GM18517 (cell line): Measurements from ENCODE around the gene MRM2.
"Not testable (repeated sequence)": the region's sequence is repeated elsewhere in the genome, so short reads cannot be mapped to it uniquely, and the experiment has no call there.

Experiments
- ATAC-seq: cut with Tn5 transposase; IDR thresholded peaks from one replicate; pipeline ENCODE4 v1.9.1; 2021; ENCODE audit warnings: mild to moderate bottlenecking, moderate library complexity; ENCODE audit not compliant: unreplicated experiment

Gene MRM2

DNA sequence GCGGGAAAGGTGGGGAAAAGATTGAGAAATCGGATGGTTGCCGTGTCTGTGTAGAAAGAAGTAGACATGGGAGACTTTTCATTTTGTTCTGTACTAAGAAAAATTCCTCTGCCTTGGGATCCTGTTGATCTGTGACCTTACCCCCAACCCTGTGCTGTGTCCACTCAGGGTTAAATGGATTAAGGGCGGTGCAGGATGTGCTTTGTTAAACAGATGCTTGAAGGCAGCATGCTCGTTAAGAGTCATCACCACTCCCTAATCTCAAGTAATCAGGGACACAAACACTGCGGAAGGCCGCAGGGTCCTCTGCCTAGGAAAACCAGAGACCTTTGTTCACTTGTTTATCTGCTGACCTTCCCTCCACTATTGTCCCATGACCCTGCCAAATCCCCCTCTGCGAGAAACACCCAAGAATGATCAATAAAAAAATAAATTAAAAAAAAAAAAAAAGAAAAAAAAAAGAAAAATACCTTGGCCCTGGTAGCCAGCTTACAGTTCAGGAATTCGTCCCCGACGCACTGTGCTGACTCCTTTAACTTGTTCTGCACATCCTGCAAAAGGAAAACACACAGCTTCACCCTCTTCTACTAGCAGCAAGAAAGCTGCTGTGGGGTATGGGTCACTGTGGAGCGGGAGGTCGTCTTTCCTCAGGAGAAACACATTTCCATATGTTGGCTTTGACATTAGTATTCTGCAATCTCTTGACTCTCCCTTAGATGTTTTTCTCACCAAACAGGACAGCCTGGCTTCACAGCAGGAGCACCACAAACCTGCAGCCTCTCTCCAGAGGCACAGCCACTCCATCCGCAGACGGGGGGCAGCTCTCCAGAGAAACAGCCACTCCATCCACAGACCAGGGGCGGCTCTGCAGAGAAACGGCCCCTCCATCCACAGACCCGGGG lies 27.3 kb upstream of the MRM2 start:
- ATAC-seq, result not testable (repeated sequence)

DNA sequence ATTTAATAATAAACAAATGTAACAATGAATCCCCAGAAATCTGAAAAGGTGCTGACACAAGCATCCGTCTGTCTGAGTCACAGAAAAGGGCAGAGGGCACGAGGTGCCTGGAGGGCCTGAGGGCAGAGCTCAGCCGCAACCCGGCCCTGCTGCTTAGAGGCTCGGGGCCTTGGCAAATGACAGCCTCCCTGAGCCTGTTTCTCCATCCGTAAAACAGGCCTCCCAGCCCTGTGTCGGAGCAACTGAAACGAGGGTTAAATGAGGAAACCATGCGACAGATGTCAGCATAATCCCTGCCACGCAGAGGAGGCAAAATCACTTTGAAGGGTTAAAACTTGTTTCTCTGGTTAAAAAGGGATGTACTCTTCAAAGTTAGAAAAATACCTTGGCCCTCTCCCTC lies 24.9 kb upstream of the MRM2 start:
- ATAC-seq, result no peak

DNA sequence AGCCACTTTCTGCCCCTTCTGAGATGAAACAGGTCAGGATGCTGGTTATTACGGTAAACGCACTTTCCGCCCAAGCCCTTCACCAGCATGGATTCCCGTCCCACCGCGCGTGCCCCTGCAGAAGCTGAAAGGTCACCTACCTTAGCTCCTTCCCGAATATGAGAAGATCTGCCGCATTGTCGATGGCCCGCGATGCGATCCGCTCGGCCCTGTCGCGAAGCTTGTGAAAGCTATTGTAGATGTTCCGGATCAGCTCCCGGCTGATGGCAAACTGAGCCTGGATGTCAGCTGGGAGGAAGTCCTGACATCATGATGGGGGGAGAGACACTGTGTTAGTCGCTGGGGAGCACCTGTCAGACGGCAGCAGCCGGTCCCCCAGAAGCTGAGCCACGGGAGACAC lies 22.2 kb upstream of the MRM2 start:
- no peak for ATAC-seq

DNA sequence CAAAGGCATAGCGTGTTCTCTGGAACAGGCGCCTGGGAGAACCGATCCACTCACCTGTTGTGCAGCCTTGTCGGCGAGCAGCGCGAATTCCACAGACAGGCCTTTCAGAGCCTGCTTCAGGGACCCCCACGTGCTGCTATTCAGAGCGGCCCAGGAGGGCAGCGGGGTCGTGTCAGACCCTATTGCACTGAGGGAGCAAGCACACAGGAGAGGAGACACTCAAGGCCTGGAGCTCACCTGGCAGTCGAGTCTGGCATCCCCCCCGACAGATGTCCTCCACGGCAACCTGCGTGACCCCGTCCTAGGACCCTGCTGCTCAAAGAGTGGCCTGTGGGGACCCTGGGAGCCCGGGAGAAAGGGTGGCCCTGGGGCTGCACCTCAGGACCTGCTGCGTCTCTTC lies 21.2 kb upstream of the MRM2 start:
- no peak for ATAC-seq

DNA sequence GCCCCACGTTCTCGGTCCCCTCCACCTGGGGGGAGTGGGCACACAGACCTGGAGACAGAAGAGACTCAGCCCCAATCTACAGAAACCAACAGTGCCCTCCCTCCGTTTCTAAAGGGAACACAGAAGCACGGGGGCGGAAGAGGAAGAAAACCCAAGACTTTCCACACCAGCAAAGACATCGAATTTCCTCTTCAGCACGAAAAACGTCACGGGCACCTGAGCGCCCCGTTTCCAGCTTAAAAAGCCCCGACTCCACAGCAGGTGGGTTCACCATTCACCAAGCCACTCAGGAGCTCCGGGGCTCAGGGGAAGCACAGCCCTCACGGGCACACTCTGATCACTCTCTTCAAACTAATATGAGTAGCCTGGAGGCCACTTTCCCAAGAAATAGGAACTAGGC lies 19.6 kb upstream of the MRM2 start:
- no peak for ATAC-seq

DNA sequence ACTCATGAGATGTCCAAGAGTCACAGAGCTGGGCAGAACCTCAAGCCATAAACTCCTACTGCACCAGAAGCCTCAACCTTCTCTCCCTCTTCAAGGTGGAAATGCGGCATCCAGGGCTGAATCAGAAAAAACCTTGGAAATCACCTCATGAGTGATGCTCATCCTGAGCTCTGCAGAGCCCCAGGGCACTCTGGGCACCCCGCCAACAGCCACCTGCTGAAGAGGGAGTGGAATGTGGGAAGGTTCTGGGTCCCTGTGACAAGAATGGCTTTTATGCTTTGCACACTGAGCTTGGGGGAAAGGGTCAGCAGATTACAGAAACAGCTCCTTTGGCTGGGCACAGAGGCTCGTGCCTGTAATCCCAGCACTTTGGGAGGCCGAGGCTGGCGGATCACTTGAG lies 18.8 kb upstream of the MRM2 start:
- ATAC-seq, result no peak

DNA sequence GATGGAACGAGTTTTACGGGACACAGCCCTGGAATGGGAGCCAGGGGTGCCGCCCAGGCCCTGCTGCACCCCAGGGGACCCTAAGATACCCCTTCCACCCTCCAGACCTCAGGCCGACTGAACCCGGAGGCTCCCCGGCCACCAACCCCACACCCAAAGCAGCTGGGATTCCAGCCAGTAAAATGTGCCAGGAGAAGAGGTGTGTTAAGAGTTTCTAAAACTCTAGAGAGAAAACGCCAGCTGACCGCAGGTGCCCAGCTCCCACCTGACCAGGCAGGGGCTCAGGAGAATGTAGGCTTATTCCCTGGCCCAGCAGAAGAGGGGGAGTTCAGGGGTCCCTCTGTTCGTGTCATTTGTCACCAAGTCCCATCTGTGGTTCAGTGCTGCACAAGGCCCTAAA lies 17.5 kb upstream of the MRM2 start:
- no peak for ATAC-seq

DNA sequence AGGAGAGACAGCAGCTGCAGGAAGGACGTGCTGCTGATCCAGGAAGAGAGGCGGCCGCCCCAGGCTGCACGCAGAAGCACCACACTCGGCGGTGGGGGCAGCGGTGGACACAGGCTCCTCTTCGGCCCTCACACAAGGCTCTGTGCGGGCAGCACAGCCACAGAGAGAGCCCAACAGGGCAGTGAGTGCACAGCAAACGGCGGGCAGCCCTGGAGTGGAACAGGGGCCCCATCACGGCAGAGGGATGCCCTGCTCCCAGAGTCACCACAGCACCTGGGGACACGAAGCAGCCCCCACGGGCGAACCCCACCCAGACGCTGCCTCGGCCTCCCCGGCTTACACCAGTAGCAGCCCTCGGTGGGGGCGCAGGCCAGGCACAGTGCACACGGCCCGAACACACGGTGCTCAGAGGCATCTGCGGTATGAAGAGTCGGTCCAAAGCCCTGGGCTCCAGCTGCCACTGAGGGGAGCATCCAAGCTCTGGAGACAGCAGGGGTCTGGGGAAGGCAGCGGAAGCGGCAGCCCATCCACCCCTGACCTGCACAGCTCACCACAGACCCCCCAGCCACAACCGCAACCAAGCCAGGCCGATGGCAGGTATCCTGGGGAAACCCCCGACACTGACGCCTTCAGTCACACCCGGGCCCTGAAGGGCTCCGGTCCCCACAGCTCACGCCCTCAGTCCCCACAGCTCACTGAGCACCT lies 16.8 kb upstream of the MRM2 start:
- ATAC-seq, result peak; percentile 57

DNA sequence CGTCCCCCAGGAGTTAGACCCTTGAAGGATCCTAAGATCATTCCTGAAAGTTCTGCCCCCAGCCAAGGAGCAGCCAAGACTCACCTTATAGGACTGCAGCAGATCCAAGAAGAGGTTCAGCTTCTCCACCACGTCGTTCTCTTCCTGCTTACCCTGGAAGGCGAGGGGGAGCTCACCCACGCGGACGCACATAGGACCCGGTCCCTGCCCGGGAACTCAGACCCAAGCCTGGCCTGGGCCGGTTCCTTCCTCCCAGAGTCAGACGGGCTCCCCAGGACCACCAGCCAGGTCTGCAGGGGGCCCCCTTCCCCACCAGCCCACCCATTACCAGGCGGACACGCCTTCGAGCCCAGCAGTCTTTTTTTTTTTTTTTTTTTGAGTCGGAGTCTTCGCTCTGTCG lies 15.6 kb upstream of the MRM2 start:
- ATAC-seq, result no peak

DNA sequence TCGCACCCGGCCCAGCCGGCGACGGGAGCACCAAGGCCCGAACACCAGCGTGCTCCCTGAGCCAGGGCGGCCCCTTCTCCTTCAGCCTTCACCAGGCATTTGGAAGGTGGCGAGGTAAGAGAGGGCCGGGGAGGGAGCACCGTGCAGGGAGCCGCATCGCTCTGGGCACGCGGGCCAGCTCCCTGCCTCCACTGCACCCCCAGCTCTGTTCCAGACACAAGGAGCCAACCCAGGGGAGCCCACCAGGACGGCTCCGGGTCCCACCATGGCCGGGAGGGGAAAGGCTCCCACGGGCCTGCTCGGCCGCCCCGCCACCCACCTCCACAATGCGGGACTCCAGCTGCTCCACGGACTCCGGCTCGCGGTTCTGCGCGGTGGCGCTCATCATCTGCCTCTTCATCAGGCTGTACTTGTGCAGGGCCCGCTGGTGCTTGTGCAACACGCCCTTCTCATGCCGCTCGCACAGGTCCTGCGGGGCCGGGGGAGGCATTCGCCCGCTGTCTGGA lies 15.1 kb upstream of the MRM2 start:
- ATAC-seq, result no peak

DNA sequence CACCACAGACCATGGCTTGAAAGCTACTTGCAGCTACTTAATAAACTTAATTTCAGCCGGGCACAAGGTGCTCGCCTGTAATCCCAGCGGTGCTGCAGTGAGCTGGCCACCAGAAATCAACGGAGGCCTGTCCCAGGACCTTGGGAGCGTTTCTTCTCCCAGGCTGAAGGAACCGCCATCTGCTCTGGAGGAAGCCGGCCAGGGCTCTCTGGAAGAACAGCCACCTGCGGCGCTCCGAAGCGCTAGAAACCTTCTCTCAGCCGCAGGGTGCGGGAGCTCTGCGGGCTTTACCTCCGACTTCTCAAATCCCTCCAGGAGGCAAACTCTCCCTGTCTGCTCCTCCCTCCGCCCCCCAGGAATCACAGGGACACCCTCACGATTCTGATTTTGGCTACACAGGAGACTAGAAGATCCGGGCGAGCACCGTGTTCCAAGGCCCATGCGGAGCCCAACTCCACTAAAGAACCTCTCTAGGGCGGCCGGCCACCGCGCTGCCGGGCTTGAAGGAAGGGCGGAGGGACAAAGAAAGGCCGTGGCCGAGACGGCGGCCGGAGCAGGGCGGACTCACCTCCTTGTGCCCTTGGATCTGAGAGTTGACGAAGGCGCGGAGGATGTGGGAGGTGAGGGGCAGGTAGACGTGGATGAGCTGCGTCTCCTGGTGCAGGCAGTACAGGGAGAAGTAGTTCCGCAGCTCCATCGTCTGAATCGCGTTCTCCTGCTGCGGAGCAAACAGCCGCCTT lies 14.5 kb upstream of the MRM2 start:
- no peak for ATAC-seq

DNA sequence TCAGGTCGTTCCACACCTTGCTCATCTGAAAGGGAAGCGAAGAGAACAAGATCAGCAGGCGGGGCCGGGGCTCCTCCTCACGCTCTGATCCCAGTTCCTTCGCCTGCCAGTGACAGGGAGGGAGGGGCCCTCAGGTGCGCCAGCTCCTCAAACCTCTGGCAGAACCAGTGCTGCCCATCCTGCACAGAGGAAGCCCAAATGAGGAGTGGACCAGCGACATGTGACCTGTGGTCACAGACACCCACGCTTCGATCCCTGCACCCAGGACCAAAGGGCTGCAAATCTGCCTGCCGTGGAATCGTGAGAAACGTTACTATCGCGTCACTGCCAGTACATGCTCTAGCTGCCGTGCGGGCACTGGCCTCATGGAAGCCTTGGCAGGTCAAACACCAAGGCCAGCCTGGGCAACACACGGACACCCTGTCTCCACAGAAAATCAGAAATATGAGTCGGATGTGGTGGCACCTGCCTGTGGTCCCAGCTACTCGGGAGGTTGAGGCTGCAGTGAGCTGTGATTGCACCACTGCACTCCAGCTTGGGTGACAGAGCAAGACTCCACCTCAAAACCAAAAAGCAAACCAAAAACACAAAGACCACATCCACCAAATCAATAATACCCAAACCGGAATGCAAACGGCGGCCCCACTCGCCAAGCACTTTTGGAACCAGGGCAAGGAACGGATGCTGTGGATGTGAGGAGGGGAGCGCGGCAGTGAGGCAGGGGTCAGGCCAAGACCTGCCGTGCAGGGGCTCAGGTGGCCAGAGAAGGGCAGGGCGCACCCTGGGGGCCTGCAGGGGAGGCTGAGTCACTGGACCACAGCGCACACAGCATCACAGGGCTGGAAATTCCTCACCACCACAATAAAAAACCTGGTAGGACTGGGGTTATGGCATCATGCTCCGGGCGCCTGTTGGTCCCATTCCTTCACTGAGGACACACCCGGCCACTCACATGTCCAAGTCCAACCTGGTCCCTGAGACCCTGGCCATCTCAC lies 13.4 kb upstream of the MRM2 start:
- no peak for ATAC-seq

DNA sequence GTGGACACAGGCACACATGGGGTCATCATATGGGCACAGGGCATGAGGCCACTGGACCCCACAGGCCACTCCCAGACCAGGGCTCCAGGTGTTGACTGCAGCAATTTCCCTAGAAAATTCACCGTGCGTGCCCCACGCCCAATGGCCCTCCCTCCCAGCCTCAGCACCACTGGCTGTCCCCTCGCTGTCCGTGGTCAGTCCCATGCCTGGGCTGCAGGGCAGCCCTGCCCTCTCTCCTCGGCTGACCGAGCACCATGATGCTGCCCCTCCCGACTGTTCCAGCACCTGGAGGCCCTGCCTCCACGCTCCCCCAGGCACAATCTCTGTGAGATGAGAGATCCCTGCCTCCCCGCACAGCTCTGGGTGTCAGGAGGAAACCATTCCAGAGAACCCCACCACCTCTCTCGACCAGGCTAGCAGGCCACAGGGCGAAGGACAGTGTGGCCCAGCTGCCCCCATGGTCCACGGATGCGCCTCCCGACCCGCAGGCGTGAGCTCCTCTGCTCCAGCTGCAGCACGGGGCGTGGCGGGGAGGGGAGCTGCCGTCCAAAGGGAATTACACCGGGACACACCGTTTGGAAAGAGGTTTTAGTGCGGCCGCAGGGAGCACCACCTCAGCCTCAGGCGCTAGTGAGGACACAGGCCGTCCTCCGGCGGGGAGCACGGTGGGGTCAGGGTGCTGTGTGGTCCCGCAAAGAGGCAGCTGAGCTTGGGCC lies 12.6 kb upstream of the MRM2 start:
- no peak for ATAC-seq

DNA sequence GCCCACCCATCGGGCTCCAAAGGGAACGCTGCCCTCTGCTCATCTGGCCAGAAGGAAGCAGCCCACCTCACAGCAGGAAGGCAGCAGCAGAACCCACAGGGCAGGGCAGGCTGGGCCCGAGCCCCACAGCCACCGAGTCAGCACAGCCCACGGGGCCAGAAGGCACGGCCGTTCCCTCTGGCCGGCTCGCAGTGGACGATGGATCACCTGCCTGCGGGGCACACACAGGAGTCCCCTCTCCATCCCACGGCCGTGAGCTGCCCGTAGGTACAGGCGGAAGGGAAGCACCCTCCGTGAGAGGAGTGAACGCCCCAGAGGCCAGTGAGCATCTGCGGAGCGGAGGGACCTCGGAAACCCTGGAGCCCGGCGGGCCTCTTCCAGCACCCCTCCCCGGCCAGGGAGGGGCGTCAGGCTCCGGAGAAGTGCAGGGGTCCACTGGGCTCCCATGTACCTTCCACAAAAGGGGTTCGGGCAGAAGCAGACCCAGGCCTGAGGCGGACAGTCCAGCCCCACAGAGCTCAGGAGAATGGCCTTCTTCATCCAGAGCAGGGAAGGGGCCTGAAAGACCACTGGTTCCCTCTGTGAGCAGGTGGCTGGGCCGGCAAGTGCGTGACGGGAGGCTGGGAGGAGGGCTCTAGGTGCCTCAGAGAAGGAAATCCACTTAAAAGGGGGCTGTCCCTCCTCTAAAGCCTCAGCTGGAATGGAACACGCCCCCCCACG lies 11.7 kb upstream of the MRM2 start:
- ATAC-seq, result no peak

DNA sequence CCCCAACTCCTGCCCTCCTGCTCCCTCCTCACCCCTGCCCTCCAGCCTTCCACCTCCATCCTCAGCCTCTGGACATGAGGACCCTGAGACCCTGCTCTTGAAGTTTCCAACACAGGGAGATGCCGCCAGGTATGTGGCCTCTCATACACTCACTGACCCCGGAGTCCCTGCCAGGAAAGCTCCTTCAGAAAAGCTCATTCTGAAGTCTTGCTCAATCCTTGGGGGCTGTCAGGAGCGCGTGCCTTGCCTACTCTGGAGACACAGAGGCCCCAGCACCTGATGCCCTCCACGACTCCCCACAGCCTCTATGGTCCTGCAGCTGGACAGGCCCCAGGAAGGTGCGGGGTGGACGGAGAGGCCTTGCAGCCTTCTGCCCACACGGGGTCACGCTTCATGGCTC lies 11.0 kb upstream of the MRM2 start:
- ATAC-seq, result no peak

DNA sequence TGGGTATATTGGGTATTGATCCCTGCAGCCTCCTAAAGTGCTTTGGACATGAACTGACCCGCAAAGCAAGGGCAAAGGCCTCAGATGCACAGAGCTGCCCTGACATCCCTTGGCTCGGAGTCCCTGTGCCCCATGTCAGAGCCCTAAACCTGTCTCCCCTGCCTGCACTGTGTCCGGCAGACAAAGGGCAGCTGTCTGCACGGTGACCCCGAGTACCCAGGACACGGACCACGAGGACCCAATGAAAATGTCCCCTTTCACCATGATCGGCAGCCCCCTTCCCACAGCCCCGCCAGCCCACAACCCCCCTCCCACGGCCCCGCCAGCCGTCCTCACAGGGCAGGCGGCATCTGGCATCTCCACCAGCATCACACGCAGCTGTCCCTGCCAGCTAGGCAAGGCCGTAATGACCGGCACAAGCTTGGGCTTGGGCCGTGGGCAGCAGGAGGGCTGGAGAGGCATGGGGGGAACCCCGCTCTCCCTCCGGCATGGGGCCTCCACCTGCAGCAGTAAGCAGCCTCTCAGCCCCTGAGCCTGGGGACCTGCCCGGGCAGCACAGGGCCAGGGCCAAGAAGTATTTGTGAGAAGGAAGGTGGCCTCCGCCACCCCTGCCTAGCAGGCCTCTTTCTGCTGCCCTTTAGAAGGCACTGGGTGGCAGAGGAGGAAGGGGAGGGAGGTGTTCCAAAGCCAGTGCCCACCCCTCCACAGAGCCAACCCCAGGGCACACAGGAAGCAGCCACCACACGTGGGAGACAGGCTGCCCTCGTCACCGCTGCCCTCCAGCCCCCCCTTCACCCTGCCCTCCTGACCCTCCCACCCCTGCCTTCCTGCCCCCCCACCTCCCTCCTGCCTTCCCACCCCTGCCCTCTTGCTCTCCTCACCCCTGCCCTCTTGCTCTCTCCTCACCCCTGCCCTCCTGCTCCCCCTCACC lies 10.1 kb upstream of the MRM2 start:
- ATAC-seq, result no peak

DNA sequence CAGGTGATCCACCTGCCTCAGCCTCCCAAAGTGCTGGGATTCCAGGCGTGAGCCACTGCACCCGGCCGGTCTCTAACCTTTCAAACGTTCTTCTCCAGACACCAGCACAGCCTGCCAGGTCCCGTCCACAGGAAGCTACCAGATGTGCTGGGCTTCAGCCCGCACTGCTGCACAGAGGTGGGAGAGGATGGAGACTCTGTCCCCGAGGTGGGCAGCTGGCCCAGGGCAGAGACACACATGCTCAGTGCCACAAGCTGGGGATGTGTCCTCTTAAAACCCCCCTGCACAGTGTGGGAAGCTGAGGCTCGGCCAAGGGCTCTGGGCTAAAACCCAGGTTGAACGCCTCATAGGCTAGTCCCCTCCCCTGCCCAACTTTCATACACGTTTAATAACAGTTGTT lies 9.4 kb upstream of the MRM2 start:
- no peak for ATAC-seq

DNA sequence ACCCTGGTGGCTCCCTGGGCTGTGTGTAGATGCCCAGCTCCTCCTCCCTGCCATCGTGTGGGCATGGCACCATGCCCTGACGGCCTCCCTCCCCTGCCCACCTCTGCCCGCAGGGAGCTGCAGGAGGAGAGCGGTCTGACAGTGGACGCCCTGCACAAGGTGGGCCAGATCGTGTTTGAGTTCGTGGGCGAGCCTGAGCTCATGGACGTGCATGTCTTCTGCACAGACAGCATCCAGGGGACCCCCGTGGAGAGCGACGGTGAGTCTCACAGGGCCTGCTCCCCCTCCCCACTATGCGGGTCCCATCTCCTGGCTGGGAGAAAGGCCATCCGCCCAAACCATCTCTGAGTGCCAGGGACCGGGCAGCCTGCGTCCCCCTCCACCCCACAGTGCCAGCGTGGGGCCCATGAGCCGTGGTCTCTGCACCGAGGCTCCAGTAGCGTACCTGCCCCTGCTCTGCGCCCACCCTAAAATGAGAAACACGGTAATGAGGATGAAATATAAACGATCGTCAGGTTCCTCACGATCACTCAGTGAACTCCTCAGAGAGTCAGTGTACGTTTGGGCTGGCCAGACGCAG lies 7.8 kb upstream of the MRM2 start:
- no peak for ATAC-seq
